NCI-H1694 treated with DMSO at 0.1 percent for 48 hours (cell line): ENCODE data around the gene MPDU1.
A peak's percentile ranks its signal among the peaks of the same experiment; 100 is the strongest.

Source experiments
- DNase-seq: peaks from one replicate; lab custom pipeline; 2025; lab: John Stamatoyannopoulos, UW

The MPDU1 gene

GRCh38 chr17:7560172-7561027 is 23.3 kb upstream of the MPDU1 start:
- DNase-seq = no peak

DNA sequence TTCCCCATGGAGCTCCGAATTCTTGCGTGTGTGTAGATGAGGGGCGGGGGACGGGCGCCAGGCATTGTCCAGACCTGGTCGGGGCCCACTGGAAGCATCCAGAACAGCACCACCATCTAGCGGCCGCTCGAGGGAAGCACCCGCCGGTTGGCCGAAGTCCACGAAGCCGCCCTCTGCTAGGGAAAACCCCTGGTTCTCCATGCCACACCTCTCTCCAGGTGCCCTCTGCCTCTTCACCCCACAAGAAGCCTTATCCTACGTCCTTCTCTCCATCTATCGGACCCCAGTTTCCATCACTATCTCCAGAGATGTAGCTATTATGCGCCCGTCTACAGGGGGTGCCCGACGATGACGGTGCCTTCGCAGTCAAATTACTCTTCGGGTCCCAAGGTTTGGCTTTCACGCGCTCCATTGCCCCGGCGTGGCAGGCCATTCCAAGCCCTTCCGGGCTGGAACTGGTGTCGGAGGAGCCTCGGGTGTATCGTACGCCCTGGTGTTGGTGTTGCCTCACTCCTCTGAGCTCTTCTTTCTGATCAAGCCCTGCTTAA is 22.6 kb upstream of the MPDU1 start:
- DNase-seq = peak; percentile 81

- peak; percentile 70 for DNase-seq
Measured at GRCh38 chr17:7561589-7562207, 22.0 kb upstream of the MPDU1 start, which contains the start of gene SENP3. Gene SENP3 (plus strand): TSS chr17:7561919. CDS start chr17:7563077, 1,158 bp downstream.

DNA sequence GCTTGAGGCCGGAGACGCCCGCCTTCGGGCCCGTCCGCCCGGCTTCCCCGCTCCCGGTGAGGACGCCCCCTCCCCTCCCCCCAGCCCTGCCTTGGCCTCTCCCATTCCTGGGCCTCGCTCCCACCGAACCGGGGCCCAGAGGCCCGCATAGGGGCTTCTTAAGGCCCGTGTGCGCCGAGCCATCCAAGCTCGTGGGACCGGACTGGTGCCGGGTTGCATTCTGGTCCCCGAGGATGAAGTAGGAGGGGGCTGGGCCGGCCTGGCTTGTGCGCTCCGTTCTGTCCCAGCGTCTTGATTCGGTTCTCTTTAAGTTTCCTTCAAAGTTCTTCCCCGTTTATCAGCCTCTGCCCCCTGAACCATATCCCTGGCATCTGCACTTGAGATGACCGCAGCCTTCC is 21.4 kb upstream of the MPDU1 start:
- DNase-seq = no peak

GRCh38 chr17:7563115-7563869 is 20.4 kb upstream of the MPDU1 start:
- DNase-seq = no peak

DNA sequence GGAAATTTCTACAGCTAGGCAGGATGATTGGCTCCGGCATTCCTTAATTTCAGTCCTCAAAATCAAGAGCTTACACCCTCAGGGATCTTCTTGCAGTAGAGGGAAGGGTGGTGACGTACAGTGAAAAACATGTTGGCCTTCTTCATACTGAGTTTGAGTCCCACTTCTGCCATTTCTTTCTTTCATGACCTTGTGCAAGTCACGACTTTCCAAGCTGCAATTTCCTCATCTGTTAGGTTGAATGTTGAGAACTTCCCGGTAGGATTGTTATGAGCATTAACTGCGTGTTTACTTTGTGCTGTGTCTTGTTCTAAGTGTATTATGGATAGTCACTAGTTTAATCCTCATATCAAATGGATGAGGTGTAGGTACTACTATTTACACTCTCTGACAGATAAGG is 14.1 kb upstream of the MPDU1 start:
- no peak for DNase-seq

DNA sequence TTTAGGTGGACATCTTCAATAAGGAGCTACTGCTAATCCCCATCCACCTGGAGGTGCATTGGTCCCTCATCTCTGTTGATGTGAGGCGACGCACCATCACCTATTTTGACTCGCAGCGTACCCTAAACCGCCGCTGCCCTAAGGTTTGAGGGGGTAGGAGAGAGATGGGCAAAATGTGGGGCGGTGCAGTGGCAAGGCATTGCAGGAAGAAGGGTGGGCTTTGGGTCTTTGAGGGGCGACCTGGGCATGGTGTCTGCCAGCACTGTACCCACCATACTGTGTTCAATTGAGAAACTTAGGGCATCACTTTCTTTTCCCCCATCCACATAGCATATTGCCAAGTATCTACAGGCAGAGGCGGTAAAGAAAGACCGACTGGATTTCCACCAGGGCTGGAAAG is 13.3 kb upstream of the MPDU1 start:
- no peak for DNase-seq

- DNase-seq = no peak
Measured at GRCh38 chr17:7572338-7572587, 11.4 kb upstream of the MPDU1 start.

- peak; percentile 98 for DNase-seq
Measured at GRCh38 chr17:7572588-7573323, 10.9 kb upstream of the MPDU1 start.

DNA sequence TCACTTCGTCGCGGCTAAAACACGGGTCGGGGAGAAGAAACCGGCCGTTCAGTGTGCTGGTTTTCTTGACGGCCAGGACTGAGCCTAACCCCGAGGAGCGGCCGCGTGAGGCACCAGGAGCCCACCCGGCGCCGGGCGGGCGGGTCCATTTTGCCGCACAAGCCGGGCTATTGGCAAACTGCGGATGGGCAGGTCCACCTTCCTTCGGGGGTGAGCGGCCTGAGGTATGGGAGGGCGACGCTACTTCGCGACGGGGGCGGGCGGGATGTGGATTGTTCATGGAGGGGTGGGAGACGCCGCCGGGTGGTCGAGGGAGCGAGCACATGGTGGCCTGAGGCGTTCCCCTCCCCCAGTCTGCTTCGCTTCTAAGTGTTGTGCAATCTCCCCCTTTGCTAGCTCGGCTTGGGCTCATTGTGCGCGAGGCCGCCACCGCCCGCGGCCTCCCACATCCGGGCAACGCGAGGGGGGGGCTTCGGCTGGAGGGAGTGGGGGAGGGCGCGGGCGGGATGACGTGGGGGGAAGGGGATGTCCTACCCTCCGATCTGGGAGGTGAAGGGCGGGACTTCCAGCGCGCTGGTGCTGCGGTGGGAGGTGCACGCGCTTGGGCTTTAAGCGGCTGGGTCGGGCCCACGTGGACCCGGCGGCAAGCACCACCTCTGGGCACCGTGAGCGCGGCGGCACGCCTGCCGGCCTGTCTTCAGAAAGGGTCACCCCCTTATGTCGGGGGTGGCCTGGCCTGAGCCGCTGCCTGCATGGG is 10.2 kb upstream of the MPDU1 start:
- peak; percentile 74 for DNase-seq

DNA sequence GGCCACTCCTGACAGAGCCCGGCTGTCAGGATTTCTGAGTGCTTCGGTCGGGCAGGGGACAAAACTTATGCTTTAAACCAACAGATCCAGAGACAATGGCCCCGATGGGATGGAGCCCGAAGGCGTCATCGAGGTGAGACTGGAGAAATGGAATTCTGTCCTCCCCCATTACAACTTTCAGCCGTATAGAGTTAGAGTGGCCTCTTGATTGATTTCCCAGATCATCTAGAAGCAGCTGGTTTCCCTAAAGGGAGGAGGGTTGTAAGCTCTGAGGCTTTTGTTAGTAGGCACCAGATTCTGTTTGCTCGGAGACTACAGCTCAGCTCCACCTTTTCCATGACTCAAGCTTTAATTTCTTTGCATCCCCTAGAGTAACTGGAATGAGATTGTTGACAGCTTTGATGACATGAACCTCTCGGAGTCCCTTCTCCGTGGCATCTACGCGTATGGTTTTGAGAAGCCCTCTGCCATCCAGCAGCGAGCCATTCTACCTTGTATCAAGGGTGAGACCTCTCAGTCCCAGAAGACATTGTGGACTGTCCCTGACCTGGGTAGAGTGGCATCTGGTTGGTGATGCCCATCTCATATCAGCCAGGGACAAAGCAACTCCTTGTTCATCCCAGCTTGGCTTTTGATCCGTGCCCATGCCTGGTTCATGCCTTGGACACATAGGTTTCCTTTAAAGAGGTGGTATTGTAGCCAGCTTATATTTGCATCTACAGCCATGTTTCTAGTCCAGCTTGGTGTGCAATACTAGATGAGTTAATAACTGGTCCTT is 9.3 kb upstream of the MPDU1 start:
- DNase-seq = no peak

- DNase-seq = no peak
Measured at GRCh38 chr17:7575481-7575883, 8.2 kb upstream of the MPDU1 start.

- DNase-seq = no peak
Measured at GRCh38 chr17:7575959-7576358, 7.7 kb upstream of the MPDU1 start.

- DNase-seq = no peak
Measured at GRCh38 chr17:7576432-7576937, 7.2 kb upstream of the MPDU1 start.

DNA sequence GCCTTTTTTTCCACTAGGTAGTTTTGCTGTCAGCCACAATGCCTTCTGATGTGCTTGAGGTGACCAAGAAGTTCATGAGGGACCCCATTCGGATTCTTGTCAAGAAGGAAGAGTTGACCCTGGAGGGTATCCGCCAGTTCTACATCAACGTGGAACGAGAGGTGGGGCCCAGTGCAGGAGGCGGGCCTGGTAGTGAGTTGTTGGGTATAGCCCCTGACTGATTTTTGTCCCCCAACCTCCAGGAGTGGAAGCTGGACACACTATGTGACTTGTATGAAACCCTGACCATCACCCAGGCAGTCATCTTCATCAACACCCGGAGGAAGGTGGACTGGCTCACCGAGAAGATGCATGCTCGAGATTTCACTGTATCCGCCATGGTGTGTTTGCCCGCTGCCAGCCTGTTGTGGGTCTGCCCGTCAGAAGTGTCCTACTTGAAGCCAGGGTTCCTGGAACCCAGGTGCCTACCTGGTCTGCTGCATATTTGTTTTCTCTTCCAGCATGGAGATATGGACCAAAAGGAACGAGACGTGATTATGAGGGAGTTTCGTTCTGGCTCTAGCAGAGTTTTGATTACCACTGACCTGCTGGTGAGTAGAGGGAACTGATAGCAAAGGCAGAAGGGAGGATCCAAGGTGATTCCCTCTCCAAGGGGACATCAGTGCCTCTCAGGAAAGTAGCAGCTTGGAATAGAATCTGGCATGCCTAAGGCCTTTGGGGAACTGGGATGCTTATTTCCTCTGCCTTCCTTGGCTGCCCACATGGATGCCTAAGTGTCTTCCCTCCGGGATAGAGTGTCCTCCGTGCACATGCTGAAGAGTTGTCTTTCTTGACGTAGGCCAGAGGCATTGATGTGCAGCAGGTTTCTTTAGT is 6.1 kb upstream of the MPDU1 start:
- no peak for DNase-seq

- no peak for DNase-seq
Measured at GRCh38 chr17:7579001-7579833, 4.4 kb upstream of the MPDU1 start, which contains the start of gene CD68. Gene CD68 (plus strand): TSS chr17:7579638. CDS start chr17:7579678, 40 bp downstream.

DNA sequence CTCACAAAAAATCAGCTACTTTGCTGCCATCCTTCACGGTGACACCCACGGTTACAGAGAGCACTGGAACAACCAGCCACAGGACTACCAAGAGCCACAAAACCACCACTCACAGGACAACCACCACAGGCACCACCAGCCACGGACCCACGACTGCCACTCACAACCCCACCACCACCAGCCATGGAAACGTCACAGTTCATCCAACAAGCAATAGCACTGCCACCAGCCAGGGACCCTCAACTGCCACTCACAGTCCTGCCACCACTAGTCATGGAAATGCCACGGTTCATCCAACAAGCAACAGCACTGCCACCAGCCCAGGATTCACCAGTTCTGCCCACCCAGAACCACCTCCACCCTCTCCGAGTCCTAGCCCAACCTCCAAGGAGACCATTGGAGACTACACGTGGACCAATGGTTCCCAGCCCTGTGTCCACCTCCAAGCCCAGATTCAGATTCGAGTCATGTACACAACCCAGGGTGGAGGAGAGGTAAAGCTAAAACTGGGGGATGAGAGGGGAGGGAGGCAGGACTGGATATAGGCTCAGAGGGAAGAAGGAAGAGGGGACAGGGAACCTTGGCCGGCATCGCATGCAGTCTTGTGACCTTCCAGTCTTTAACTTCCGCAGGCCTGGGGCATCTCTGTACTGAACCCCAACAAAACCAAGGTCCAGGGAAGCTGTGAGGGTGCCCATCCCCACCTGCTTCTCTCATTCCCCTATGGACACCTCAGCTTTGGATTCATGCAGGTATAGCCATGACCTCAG is 3.6 kb upstream of the MPDU1 start:
- DNase-seq = no peak
